ENCODE data around the gene EHD1. TPM values are rescaled to one million over a fixed set of nuclear protein-coding genes. Genes with fewer than 3 reads are reported as not detected.

EHD1 gene
- 57.4 and 61.0 TPM in 2 replicates for total RNA-seq
- long read RNA-seq, full-length matches to known transcripts = 10 of 11 reads
- long read RNA-seq, partial matches to known transcripts = 0 of 11 reads
- long read RNA-seq, other reads (novel, unspliced or antisense) = 1 of 11 reads

DNA sequence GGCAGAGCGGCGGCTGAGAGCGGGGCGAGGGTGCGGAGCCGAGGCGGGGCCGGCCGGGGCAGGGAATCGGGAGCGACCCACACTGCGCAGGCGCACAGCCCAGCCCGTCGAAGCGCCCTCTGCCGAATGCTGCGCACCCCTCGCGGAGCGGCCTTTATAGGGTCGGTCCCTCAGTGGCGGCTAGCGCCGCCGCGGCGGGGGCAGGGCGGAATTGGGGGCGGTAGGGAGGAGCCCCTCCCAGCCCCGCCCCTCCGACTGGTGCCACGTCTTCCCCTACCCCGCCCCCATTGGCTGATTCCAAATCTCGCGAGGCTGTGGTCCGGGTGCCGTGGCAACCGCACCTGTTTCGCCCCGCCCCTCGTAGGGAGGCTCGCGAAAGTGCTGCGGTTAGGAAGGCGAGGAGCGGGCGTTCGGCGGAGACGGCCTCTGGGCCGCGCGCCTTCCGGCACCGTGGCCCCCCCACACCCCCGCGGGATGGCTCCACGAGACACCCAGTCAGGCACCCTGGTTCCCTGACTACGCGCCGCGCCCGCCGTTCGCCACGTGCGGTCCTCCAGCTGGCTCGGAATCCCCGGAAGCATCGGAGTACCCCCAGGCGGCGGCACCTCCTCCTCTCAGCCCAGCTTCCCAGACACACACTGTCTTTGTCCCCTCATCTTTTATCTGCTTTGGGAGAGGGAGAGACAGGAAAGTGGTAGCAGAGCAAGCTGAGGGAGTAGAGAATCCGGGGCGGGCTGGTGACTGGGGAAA is at the start of gene EHD1:
Gene EHD1, minus strand, starts transcription at position 128 of the 750 bp plus-strand sequence. CDS start 157 bp downstream, outside the sequence.
- Mint-ChIP-seq H3K4me3 (ENCODE audit: unreplicated experiment) (peak within 1 kb of the TSS; percentile 92), H3K9me3 (ENCODE audit: unreplicated experiment) (no peaks in the 10 kb centered on the region), H3K4me1 (ENCODE audit: unreplicated experiment) (peaks cover 46% of the 10 kb centered on the region), H3K27me3 (ENCODE audit: unreplicated experiment) (no peaks in the 10 kb centered on the region), H3K27ac (ENCODE audit: unreplicated experiment) (peak within 1 kb of the TSS; percentile 93), H3K36me3 (ENCODE audit: unreplicated experiment) (no peaks in the 10 kb centered on the region)
- TF ChIP-seq, protein P1, sequence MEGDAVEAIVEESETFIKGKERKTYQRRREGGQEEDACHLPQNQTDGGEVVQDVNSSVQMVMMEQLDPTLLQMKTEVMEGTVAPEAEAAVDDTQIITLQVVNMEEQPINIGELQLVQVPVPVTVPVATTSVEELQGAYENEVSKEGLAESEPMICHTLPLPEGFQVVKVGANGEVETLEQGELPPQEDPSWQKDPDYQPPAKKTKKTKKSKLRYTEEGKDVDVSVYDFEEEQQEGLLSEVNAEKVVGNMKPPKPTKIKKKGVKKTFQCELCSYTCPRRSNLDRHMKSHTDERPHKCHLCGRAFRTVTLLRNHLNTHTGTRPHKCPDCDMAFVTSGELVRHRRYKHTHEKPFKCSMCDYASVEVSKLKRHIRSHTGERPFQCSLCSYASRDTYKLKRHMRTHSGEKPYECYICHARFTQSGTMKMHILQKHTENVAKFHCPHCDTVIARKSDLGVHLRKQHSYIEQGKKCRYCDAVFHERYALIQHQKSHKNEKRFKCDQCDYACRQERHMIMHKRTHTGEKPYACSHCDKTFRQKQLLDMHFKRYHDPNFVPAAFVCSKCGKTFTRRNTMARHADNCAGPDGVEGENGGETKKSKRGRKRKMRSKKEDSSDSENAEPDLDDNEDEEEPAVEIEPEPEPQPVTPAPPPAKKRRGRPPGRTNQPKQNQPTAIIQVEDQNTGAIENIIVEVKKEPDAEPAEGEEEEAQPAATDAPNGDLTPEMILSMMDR (IDR thresholded peaks at IDR 0.05) = peak; percentile 68
- peak; percentile 99 for DNase-seq (ENCODE audit: extremely low spot score, unreplicated experiment)

DNA sequence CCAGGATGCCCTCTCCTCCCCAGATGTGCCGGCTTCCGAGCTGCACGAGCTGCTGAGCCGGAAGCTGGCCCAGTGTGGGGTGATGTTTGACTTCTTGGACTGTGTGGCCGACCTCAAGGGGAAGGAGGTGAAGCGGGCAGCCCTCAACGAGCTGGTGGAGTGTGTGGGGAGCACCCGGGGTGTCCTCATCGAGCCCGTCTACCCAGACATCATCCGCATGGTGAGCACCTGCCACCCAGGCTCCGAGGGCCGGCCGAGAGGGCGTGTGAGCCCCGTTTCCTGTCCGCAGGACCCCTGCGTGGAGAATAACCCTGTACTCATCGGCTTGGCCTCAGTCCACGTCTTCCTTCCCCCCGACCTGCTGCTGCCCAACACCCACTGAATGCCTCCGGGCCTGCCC is 48.3 kb upstream of the EHD1 start:
- no peak for DNase-seq (ENCODE audit: extremely low spot score, unreplicated experiment)
- Mint-ChIP-seq H3K9me3 (ENCODE audit: unreplicated experiment) (no peaks in the 10 kb centered on the region), H3K4me3 (ENCODE audit: unreplicated experiment) (peak overlapping the region; percentile 45), H3K36me3 (ENCODE audit: unreplicated experiment) (peaks cover 24% of the 10 kb centered on the region), H3K27me3 (ENCODE audit: unreplicated experiment) (no peaks in the 10 kb centered on the region), H3K4me1 (ENCODE audit: unreplicated experiment) (peaks cover 25% of the 10 kb centered on the region), H3K27ac (ENCODE audit: unreplicated experiment) (no peak overlapping the region)
- TF ChIP-seq, protein P1 (IDR thresholded peaks at IDR 0.05) = no peak

DNA sequence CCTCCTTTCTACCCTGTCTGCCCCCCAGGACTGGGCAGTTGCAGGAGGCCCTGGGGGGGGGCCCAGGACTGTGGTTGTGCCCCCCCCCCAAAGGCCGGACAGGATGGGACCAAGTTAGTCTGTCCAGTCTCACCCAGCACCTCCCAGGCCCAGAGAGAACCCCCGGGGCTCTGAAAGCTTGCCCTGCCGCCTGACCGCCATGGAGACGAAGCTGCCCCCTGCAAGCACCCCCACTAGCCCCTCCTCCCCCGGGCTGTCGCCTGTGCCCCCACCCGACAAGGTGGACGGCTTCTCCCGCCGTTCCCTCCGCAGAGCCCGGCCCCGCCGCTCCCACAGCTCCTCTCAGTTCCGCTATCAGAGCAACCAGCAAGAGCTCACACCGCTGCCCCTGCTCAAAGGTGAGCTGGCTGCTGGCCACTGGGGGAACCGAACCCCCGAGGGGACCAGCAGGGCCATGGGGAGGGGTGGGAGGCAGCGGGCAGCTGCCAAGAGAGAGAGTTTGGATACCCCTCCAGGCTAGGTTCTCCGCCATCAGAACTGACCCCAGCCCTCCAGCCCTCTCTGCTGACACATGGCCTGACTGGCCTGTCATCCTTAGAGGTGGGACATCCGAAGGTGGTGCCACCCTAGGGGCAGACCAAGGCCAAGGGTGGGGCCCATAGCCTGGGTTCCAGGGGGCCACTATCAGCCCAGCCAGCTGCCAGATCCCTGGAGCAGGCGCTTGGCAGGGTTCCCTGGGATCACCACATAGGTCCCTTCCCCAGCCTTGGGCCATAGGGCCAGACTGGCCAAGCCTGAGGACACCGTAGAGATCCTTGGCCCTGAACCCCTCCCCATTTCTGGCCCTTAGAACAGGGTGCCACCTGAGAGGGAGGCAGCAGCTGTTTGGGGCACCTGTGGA is 47.4 kb upstream of the EHD1 start:
- TF ChIP-seq, protein P1 (IDR thresholded peaks at IDR 0.05) = no peak
- Mint-ChIP-seq H3K36me3 (ENCODE audit: unreplicated experiment) (peaks cover 20% of the 10 kb centered on the region), H3K4me1 (ENCODE audit: unreplicated experiment) (peaks cover 25% of the 10 kb centered on the region), H3K9me3 (ENCODE audit: unreplicated experiment) (no peaks in the 10 kb centered on the region), H3K4me3 (ENCODE audit: unreplicated experiment) (peak overlapping the region; percentile 95), H3K27me3 (ENCODE audit: unreplicated experiment) (no peaks in the 10 kb centered on the region), H3K27ac (ENCODE audit: unreplicated experiment) (peak overlapping the region; percentile 71)
- DNase-seq (ENCODE audit: extremely low spot score, unreplicated experiment) = no peak

DNA sequence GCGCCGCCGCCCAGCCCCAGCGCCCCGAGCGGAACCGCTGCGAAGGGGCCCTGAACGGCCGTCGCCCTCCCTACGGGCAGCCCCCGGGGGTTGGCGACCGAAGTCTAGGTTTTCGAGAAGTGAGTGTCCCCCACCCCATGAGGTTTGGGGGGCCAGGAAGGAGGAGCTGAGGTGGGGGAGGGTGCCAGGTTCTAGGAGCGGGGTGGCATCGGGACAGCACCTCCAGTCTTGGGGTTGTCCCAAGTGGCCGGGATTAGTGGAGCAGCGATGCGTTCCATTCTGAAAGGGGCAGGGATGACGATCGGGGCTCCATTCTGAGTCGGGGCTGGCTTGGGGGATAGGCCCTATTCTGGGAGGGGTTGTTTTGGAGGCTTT is 46.5 kb upstream of the EHD1 start:
- Mint-ChIP-seq H3K36me3 (ENCODE audit: unreplicated experiment) (peaks cover 11% of the 10 kb centered on the region), H3K27me3 (ENCODE audit: unreplicated experiment) (no peaks in the 10 kb centered on the region), H3K4me3 (ENCODE audit: unreplicated experiment) (peak overlapping the region; percentile 95), H3K4me1 (ENCODE audit: unreplicated experiment) (peaks cover 25% of the 10 kb centered on the region), H3K27ac (ENCODE audit: unreplicated experiment) (peak overlapping the region; percentile 71), H3K9me3 (ENCODE audit: unreplicated experiment) (no peaks in the 10 kb centered on the region)
- TF ChIP-seq, protein P1 (IDR thresholded peaks at IDR 0.05) = no peak
- no peak for DNase-seq (ENCODE audit: extremely low spot score, unreplicated experiment)

All from osteocyte (in vitro differentiated cells).